NT2/D1 (cell line): ENCODE measurements around the gene SCEL.

Source experiments
- DNase-seq: peaks from one replicate; pipeline ENCODE4 v3.0.0-alpha.2; 2011; ENCODE audit warnings: low read depth, low spot score
- H3K27me3 ChIP-seq: 2 replicates; pipeline ENCODE4 v1.6.0; 2011; ENCODE audit warnings: mild to moderate bottlenecking; ENCODE audit not compliant: insufficient read length, insufficient read depth
- H3K36me3 ChIP-seq: 2 replicates; pipeline ENCODE4 v1.6.1; 2011; ENCODE audit warnings: mild to moderate bottlenecking, low read length, mixed read lengths; ENCODE audit not compliant: insufficient read depth, insufficient read length
- H3K4me1 ChIP-seq: 2 replicates; pipeline ENCODE4 v1.5.1; 2011; ENCODE audit not compliant: insufficient read depth, insufficient read length
- H3K4me3 ChIP-seq: 2 replicates; pipeline ENCODE4 v1.5.1; 2011; ENCODE audit warnings: low read depth; ENCODE audit not compliant: insufficient read length
- H3K9ac ChIP-seq: 2 replicates; pipeline ENCODE4 v1.6.0; 2011; ENCODE audit warnings: low read depth; ENCODE audit not compliant: insufficient read length
- H3K9me3 ChIP-seq: 2 replicates; pipeline ENCODE4 v1.5.1; 2011; ENCODE audit warnings: mild to moderate bottlenecking, low read length; ENCODE audit not compliant: insufficient read depth
- SUZ12 ChIP-seq: IDR thresholded peaks from 2 replicates; pipeline ENCODE4 v1.6.1; 2011; ENCODE audit not compliant: insufficient read length, insufficient read depth; ENCODE audit errors: extremely low read depth
- YY1 ChIP-seq: IDR thresholded peaks from 2 replicates; pipeline ENCODE4 v1.6.1; 2011; ENCODE audit not compliant: insufficient read length, insufficient read depth
- ZNF274 ChIP-seq: IDR thresholded peaks from 2 replicates; pipeline ENCODE4 v1.6.1; 2011; ENCODE audit warnings: mild to moderate bottlenecking, low read depth, low read length

Gene SCEL

GRCh38 chr13:77535448-77535847, at the start of gene SCEL:
Gene SCEL (plus strand): TSS chr13:77535706. CDS start chr13:77555876, 20,170 bp downstream.
- H3K4me3 ChIP-seq = no peak within 1 kb of the TSS
- no peaks in the 10 kb centered on the region for H3K4me1 ChIP-seq
- no peaks in the 10 kb centered on the region for H3K36me3 ChIP-seq
- no peaks in the 10 kb centered on the region for H3K27me3 ChIP-seq
- TF ChIP-seq YY1 = no peak
- TF ChIP-seq SUZ12 = no peak
- no peak for TF ChIP-seq ZNF274
- DNase-seq = no peak
- no peak within 1 kb of the TSS for H3K9ac ChIP-seq
- no peaks in the 10 kb centered on the region for H3K9me3 ChIP-seq

DNA sequence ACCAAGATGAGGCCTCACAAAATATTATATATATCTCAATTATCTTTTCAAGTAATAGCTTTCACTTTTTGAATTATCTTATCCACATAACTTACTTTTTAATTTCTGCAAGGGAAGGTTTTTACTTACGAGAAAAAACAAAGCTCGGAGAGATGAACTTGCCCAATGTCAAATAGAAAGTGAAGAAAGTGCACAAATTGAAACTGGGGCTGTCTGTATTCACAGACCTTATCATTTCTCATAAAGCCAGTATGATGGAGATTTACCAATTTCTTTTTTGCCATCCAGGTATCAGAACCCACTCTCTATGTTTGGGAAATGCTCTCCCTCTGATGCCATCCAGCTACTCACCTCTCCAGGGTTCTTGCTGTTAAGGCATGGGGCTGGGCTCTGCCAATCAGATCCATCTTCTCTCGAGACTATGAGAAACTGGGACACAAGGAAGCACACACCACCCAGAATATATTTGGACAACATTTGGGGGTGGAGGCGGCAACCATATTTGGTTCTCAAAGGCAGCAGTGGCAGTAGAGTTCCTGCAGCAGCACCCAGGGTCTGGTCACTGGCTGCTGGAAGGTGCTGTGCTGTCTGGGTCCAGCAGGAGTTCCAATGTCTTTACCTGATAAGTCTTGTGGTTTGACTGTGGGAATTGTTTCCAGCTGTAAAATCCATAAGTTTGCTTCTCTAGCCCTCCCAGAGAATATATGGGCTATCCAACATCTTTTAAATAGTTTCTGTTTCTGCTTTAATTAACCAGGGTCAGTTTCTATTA, 45.8 kb upstream of the SCEL start:
- Histone ChIP-seq H3K9ac (no peak overlapping the region), H3K4me3 (no peak overlapping the region), H3K27me3 (no peaks in the 10 kb centered on the region), H3K9me3 (no peaks in the 10 kb centered on the region), H3K4me1 (no peaks in the 10 kb centered on the region), H3K36me3 (no peaks in the 10 kb centered on the region)
- no peak for DNase-seq
- TF ChIP-seq ZNF274 (no peak), SUZ12 (no peak), YY1 (no peak)

DNA sequence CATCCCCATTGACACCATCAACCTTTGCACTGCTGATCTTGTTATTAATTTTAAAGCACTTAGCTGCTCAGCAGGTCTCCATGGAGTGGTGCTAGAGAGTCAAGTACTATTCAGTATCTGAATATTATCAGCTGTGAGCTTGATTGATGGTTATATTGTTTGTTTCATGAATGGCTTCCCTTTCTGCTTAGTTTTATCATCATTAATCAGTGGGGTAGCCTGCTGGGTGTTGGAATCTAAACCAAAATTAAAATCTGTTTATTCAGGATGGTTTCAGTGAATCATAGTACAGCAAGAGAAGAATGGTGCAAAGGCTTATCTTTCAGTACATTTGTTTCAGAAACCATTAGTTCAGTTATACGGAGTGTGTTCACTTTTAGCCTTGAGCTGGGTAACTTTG, 42.5 kb upstream of the SCEL start:
- TF ChIP-seq YY1 = no peak
- TF ChIP-seq SUZ12 = no peak
- Histone ChIP-seq H3K9ac (no peak overlapping the region), H3K4me3 (no peak overlapping the region), H3K36me3 (no peaks in the 10 kb centered on the region), H3K4me1 (no peaks in the 10 kb centered on the region), H3K27me3 (no peaks in the 10 kb centered on the region), H3K9me3 (no peaks in the 10 kb centered on the region)
- no peak for DNase-seq

- Histone ChIP-seq H3K9me3 (no peaks in the 10 kb centered on the region), H3K9ac (no peak overlapping the region), H3K4me3 (no peak overlapping the region), H3K4me1 (no peaks in the 10 kb centered on the region), H3K27me3 (no peaks in the 10 kb centered on the region), H3K36me3 (no peaks in the 10 kb centered on the region)
- DNase-seq = no peak
- TF ChIP-seq YY1 = no peak
- no peak for TF ChIP-seq SUZ12
- TF ChIP-seq ZNF274 = no peak
Observed at GRCh38 chr13:77494226-77494625, 41.3 kb upstream of the SCEL start.

- no peaks in the 10 kb centered on the region for H3K27me3 ChIP-seq
- H3K36me3 ChIP-seq = no peaks in the 10 kb centered on the region
- no peak overlapping the region for H3K4me3 ChIP-seq
- no peaks in the 10 kb centered on the region for H3K4me1 ChIP-seq
- no peak for DNase-seq
- no peak overlapping the region for H3K9ac ChIP-seq
- no peaks in the 10 kb centered on the region for H3K9me3 ChIP-seq
- no peak for TF ChIP-seq SUZ12
- TF ChIP-seq YY1 = no peak
- no peak for TF ChIP-seq ZNF274
Observed at GRCh38 chr13:77497350-77497749, 38.2 kb upstream of the SCEL start.

DNA sequence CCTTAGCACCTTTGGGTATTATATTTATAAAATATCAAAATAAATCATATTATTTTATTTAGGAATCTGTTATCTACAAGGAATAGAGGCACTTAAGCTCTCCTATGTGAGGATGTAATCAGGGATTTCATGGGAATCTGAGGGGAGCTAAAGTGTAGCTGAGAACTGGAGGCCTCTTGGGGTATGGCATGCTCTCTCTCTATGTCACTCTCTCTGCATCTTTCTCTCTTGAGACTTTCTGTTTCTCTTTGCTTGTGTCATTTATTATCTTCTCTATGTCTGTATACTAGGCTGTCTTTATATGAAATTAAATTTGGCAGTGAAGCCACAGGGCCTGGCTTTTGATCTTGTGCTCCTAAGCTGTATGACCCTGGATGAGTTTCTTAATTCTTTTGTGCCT, 37.7 kb upstream of the SCEL start:
- Histone ChIP-seq H3K9me3 (no peaks in the 10 kb centered on the region), H3K9ac (no peak overlapping the region), H3K27me3 (no peaks in the 10 kb centered on the region), H3K36me3 (no peaks in the 10 kb centered on the region), H3K4me1 (no peaks in the 10 kb centered on the region), H3K4me3 (no peak overlapping the region)
- no peak for DNase-seq
- no peak for TF ChIP-seq YY1
- TF ChIP-seq SUZ12 = no peak
- no peak for TF ChIP-seq ZNF274

GRCh38 chr13:77502104-77502720, 33.3 kb upstream of the SCEL start:
- Histone ChIP-seq H3K36me3 (no peaks in the 10 kb centered on the region), H3K9ac (no peak overlapping the region), H3K4me1 (no peaks in the 10 kb centered on the region), H3K27me3 (no peaks in the 10 kb centered on the region), H3K4me3 (no peak overlapping the region), H3K9me3 (no peaks in the 10 kb centered on the region)
- no peak for DNase-seq
- TF ChIP-seq ZNF274 (no peak), SUZ12 (no peak), YY1 (no peak)
